Epithelial cell of esophagus (primary cell): ENCODE measurements around the gene CTNNA2.

Experiments
- DNase-seq: peaks from one replicate; pipeline ENCODE4 v3.0.0; 2010; ENCODE audit warnings: low read depth
- H3K4me3 ChIP-seq: 2 replicates; pipeline ENCODE4 v1.5.1; 2011; ENCODE audit warnings: mild to moderate bottlenecking, low read length, control low read depth
- TF ChIP-seq, protein P1 (sequence below): IDR thresholded peaks from 2 replicates; pipeline ENCODE4 v1.5.1; 2011; ENCODE audit warnings: low read depth, mild to moderate bottlenecking, low read length, control low read depth, inconsistent platforms; ENCODE audit not compliant: insufficient read depth; ENCODE audit errors: missing control alignments

Gene CTNNA2

DNA sequence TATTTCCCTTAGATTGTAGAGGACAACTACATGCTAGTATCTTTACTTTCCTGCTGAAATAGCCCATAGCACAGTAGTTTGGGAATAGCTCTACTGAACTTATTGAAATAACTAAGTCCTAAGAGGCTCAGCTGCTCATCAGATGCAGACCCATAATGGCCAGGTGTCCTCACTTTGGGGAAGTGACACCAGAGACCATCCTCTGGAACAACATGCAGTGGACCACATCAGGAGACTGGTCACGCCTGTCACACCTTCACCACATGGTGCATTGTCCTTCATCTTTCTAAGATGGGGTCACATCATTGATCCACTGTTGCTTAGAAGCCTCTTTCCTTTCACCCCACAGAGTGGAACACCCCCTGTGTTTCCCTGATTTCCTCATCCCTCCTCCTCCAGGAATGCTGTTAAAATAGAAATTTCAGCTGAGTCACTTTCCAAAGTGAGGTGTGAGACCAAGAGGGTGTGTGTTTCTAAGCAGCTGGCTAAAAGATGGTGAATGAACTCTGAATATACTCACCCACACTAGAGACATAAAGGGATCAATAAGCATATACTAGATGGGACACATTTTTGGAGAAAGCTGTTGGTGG, 1006.9 kb downstream of the CTNNA2 start:
- no peak overlapping the region for H3K4me3 ChIP-seq
- DNase-seq = no peak
- TF ChIP-seq, protein P1, sequence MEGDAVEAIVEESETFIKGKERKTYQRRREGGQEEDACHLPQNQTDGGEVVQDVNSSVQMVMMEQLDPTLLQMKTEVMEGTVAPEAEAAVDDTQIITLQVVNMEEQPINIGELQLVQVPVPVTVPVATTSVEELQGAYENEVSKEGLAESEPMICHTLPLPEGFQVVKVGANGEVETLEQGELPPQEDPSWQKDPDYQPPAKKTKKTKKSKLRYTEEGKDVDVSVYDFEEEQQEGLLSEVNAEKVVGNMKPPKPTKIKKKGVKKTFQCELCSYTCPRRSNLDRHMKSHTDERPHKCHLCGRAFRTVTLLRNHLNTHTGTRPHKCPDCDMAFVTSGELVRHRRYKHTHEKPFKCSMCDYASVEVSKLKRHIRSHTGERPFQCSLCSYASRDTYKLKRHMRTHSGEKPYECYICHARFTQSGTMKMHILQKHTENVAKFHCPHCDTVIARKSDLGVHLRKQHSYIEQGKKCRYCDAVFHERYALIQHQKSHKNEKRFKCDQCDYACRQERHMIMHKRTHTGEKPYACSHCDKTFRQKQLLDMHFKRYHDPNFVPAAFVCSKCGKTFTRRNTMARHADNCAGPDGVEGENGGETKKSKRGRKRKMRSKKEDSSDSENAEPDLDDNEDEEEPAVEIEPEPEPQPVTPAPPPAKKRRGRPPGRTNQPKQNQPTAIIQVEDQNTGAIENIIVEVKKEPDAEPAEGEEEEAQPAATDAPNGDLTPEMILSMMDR = no peak

DNA sequence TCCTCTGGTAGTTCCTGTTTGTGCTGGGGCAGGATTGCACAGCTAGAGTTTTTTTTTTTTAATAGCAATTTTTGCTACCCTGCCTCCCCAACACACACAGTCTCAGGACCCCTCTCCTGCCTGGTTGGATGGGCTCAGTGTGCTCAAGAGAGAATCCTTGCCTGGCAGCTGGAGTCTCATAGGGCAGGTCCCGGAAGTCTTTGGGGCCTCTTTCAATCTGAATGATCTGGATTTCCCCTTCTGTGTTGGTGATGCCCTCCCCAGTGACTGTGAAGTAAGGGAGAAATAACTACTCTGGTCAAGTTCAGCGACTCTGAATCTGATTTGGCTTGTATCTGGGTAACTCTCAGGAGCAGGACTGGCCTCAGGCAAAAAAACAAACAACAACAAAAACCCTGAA, 1012.3 kb downstream of the CTNNA2 start:
- TF ChIP-seq, protein P1 = no peak
- no peak for DNase-seq
- no peak overlapping the region for H3K4me3 ChIP-seq

DNA sequence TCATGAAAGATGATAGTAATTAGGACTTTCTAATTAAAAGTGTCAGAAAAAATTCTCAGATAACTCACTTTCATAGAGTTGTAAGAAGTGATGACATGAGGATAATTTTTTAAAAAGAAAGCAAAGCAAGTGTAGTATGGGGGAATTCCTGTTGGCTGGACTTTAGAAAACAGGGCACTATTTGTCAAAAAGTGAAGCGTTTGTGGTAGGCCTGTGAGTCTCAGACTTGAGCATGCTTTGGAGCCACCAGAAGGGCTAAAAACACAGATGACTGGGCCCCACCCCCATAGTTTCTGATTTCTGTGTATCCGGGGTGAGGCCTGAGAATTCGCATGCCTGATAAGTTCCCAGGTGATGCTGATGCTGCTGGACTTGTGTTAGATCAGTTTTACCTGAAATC, 1014.3 kb downstream of the CTNNA2 start:
- TF ChIP-seq, protein P1 = no peak
- H3K4me3 ChIP-seq = no peak overlapping the region
- no peak for DNase-seq

DNA sequence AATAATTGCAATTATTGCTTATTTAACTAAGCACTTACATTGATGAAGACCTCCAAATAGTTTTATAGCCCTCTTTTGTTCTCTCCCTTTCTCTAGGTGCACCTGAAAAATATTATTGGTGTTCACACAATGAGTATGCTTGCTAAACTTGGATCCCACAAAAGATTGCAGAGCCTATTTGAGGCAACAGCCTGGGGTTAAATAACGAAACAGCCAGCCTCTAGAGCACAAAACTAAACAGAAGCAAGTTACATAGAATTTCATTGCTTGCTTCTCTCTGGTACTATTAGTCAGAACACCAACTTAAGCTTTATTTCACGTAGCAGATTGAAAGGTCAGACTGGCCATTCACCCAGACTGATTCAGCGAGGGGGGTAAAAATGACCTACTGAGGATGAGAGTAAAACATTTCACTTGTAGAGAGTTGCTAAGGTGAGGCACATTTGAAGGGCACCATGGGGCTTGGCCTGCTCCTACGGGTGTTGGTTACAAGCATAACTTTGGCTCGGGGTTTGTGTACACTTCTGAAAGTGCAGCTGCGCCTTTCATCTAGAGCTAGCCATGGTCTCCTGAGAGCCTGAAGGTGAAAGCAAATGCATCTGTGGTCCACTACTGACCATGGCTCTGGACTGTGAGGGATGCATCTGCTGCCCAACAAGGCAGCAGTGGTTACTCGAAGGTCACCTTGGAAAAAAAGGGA, 1016.8 kb downstream of the CTNNA2 start:
- no peak for DNase-seq
- H3K4me3 ChIP-seq = no peak overlapping the region
- TF ChIP-seq, protein P1 = no peak

DNA sequence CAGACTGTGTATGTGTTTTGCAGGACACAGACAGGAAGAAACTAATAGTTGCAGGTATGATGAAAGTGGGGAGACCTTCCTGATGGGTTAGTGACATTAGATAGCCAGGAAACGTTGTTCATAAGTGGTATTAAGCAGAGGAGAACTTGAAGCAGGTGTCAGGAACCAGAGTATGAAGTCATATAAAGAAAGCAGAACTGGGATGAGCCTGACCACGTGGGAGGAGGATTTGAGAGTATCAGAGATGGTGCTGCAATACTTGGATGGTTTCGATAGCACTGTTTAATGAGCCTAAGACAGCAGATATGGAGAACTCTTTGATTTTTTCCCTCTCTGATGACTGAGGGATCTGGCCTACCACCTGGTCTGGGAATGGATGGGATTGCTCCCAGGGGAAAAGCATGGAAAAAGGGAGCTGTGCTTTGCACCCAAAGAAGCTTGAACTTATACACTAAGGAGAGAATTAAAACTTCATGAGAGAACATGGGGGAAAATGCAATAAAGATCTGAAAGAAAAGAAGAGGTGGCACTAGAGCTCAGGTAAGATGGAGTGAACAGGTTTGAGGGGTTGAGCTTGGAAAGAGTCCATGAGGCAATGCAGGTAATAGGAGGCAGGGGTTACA, 1017.7 kb downstream of the CTNNA2 start:
- TF ChIP-seq, protein P1 = no peak
- DNase-seq = no peak
- no peak overlapping the region for H3K4me3 ChIP-seq

DNA sequence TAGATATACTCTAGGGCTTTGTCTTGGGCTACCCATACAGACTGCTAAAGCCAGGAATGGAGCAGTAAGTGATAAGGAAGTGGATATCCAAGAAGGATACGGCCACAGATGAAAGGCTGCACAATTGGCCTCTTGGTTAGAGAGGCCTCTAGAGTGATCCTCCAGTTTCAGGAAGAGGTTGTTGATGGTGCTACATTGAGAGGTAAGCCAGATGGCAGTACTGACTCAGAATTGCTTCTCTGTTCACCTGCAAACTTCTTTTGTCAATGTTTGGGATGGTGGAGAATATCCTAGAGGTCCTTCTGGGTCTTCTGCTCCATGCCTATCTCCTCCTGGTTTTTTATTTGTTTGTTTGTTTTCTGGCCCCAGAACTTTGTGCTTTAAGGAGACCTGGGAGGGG, 1018.5 kb downstream of the CTNNA2 start:
- TF ChIP-seq, protein P1 = peak; percentile 19
- DNase-seq = peak; percentile 9
- H3K4me3 ChIP-seq = no peak overlapping the region
